ENCODE measurements around the gene WBP2. TPM values are rescaled to one million over a fixed set of nuclear protein-coding genes. Genes with fewer than 3 reads are reported as not detected.
A peak's percentile ranks its signal among the peaks of the same experiment; 100 is the strongest.

The WBP2 gene
- total and polyA plus RNA-seq, 9 of the 15 experiments (the other 6 are each of a cell fraction or from before 2014, with no cell fraction given): 2.2 to 74.3 (median 20.0) TPM

GRCh38 chr17:75826561-75827307, 28.4 kb downstream of the WBP2 start:
- H3K4me2 ChIP-seq (ENCODE audit: insufficient read depth, low read length): no peak overlapping the region
- FAIRE-seq: no peak
- TF ChIP-seq POLR2AphosphoS2 (IDR thresholded peaks at IDR 0.05; ENCODE audit: low read length) (peak; percentile 87), SUPT5H (IDR thresholded peaks at IDR 0.05) (peak; percentile 55), BMI1 (IDR thresholded peaks at IDR 0.05; ENCODE audit: low read length) (no peak), MAZ (CRISPR knock-in tag; conservative IDR thresholded peaks at IDR 0.05 in 1 of 2, IDR thresholded peaks at IDR 0.05 in 1 of 2) (0 out of 4 replicates have a peak, but pooled peaks of 1 of the 2 experiments have one; percentile 12), POLR2A (conservative IDR thresholded peaks at IDR 0.05) (0 out of 2 replicates have a peak, but pooled peaks have one; percentile 3), KDM4B (IDR thresholded peaks at IDR 0.05; ENCODE audit: borderline replicate concordance in 2 of 2, low read depth in 1 of 2) (no peak)
- peaks cover 78% of the 10 kb centered on the region; the same call in 2 of the 3 replicates for H3K36me3 ChIP-seq (ENCODE audit: control insufficient read depth, insufficient read depth, low read length)
- H3K27me3 ChIP-seq (ENCODE audit: control insufficient read depth in 2 of 2, insufficient read depth in 2 of 2, low read length in 2 of 2): no peaks in the 10 kb centered on the region
- peaks cover 0 to 56% of the 10 kb centered on the region in 2 experiments; a peak in 2 of 5 replicates for H3K4me1 ChIP-seq (replicated peaks in 1 of 2; ENCODE audit: control insufficient read depth in 2 of 2, insufficient read depth in 2 of 2, low read length in 2 of 2)
- POLR2A ChIA-PET: interaction anchor here (0.6 to 8.0 kb wide), 17 partner anchors 10 to 73 kb away, joined by 3 to 121 read pairs (median 3); partner anchors contain the start of gene GALK1
- peak overlapping the region in 1 of 2 experiments; percentile 74; a peak in 2 of 4 replicates for H3K9ac ChIP-seq (ENCODE audit: insufficient read depth in 1 of 2, low read depth in 2 of 2, low read length in 2 of 2)
- BruUV-seq (replicated peaks): no TSS peak
- intact Hi-C loops (cut with micrococcal nuclease): no loop called here
- in situ Hi-C loops (cut with MboI): no loop called here
- H2AFZ ChIP-seq (ENCODE audit: low read depth, low read length): no peak overlapping the region
- no peaks in the 10 kb centered on the region for H3K9me1 ChIP-seq (ENCODE audit: control insufficient read depth, insufficient read depth, low read length)
- CTCF ChIA-PET (ENCODE audit: low intra/inter-chr PET ratio): no interaction called here
- ATAC-seq: no peak
- no peaks in the 10 kb centered on the region for H4K20me1 ChIP-seq (replicated peaks; ENCODE audit: control insufficient read depth, insufficient read depth, low read length)
- no peaks in the 10 kb centered on the region for H3K9me3 ChIP-seq (replicated peaks; ENCODE audit: control insufficient read depth, insufficient read depth, low read depth, low read length)
- H3K4me3 ChIP-seq: no peak overlapping the region
- no peak overlapping the region for H3K27ac ChIP-seq (ENCODE audit: extremely low read depth, low read depth, low read length)
- H3K79me2 ChIP-seq (ENCODE audit: control insufficient read depth, insufficient read depth, low read length): no peaks in the 10 kb centered on the region
- no peak for DNase-seq (ENCODE audit: extremely low read depth in 1 of 4, low spot score in 3 of 4)
- WGBS (ENCODE audit: insufficient coverage, low coverage, missing lambda C conversion rate): 80% methylated on average over 13 of the region's 14 CpGs

Data from K562 (cell line).